ENCODE results near the gene P2RY8.

The P2RY8 gene

DNA sequence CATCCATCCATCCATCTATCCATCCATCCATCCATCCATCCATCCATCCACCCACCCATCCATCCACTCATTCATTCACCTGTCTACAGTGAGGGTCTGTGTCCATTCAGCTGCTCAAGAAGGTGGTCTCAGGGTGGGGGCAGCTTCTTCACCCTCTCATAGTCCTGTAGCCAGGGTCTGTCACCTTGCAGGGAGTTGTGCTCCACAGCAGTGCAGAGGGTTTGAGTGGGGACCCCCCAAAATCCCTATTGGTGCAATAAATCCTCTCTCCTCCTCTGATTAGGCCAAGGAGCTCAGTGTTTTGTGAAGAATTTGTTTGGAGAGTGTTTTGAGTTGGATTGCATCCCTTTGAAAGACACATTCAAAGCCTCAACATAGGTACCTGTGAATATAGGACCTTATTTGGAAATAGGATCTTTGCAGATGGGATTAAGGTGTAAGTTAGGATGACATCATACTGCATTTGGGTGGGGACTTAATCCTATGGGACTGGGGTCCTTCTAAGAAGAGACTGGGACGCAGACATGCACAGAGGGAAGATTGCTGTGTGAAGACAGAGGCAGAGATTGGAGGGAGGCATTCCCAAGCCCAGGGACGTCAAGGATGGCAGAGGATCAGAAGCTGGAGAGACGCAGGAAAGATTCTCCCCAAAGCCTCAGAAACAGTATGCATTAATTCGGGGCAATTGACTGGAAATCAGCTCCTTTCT is 12.0 kb downstream of the P2RY8 start:
- TF ChIP-seq RAD21 (IDR thresholded peaks at IDR 0.05; ENCODE audit: low read depth) (no peak), EP300 (IDR thresholded peaks at IDR 0.05; ENCODE audit: borderline replicate concordance) (no peak), YY1 (IDR thresholded peaks at IDR 0.05; ENCODE audit: low read depth) (no peak), CEBPB (IDR thresholded peaks at IDR 0.05) (no peak), EGR1 (IDR thresholded peaks at IDR 0.05) (no peak), FOXM1 (IDR thresholded peaks at IDR 0.05; ENCODE audit: borderline replicate concordance, low read depth) (no peak), NFIC (IDR thresholded peaks at IDR 0.05) (no peak), TAF1 (IDR thresholded peaks at IDR 0.05; ENCODE audit: low read depth) (no peak), CREB1 (IDR thresholded peaks at IDR 0.05; ENCODE audit: low read depth) (no peak), TCF12 (IDR thresholded peaks at IDR 0.05; ENCODE audit: low read depth) (no peak)
- TF ChIP-seq, protein P1, sequence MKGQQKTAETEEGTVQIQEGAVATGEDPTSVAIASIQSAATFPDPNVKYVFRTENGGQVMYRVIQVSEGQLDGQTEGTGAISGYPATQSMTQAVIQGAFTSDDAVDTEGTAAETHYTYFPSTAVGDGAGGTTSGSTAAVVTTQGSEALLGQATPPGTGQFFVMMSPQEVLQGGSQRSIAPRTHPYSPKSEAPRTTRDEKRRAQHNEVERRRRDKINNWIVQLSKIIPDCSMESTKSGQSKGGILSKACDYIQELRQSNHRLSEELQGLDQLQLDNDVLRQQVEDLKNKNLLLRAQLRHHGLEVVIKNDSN (IDR thresholded peaks at IDR 0.05): no peak
- TF ChIP-seq, protein P2, sequence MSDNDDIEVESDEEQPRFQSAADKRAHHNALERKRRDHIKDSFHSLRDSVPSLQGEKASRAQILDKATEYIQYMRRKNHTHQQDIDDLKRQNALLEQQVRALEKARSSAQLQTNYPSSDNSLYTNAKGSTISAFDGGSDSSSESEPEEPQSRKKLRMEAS (IDR thresholded peaks at IDR 0.05): no peak
- TF ChIP-seq, protein P3, sequence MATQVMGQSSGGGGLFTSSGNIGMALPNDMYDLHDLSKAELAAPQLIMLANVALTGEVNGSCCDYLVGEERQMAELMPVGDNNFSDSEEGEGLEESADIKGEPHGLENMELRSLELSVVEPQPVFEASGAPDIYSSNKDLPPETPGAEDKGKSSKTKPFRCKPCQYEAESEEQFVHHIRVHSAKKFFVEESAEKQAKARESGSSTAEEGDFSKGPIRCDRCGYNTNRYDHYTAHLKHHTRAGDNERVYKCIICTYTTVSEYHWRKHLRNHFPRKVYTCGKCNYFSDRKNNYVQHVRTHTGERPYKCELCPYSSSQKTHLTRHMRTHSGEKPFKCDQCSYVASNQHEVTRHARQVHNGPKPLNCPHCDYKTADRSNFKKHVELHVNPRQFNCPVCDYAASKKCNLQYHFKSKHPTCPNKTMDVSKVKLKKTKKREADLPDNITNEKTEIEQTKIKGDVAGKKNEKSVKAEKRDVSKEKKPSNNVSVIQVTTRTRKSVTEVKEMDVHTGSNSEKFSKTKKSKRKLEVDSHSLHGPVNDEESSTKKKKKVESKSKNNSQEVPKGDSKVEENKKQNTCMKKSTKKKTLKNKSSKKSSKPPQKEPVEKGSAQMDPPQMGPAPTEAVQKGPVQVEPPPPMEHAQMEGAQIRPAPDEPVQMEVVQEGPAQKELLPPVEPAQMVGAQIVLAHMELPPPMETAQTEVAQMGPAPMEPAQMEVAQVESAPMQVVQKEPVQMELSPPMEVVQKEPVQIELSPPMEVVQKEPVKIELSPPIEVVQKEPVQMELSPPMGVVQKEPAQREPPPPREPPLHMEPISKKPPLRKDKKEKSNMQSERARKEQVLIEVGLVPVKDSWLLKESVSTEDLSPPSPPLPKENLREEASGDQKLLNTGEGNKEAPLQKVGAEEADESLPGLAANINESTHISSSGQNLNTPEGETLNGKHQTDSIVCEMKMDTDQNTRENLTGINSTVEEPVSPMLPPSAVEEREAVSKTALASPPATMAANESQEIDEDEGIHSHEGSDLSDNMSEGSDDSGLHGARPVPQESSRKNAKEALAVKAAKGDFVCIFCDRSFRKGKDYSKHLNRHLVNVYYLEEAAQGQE (IDR thresholded peaks at IDR 0.05; ENCODE audit: low read depth): no peak

DNA sequence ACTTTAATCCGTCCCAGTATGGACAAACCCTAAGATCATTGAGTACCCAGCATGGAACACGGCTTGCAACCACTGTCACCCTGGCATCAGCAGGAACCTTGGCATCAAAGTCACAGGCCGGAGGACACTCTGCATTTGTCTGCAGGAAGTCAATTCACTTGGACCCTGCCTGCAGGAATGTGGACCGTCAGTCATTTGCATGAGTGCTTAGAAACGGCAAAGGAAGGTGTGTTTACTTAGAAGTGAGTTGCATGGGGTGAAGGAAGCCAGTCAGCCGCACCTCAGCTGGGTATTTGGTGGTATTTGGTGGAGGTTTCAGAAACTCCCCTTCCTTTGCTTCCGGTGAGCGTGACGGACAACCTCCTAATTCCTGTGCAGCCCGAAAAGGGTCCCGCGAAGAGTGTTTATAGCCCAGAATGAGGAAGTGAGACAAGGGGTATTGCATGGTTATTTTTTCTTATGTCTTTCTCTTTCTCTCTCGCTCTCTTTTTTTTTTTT is 15.5 kb downstream of the P2RY8 start:
- TF ChIP-seq EP300 (IDR thresholded peaks at IDR 0.05; ENCODE audit: borderline replicate concordance): no peak
- TF ChIP-seq CEBPB (IDR thresholded peaks at IDR 0.05): no peak
- no peak for TF ChIP-seq CREB1 (IDR thresholded peaks at IDR 0.05; ENCODE audit: low read depth)
- TF ChIP-seq EGR1 (IDR thresholded peaks at IDR 0.05): no peak
- TF ChIP-seq NFIC (IDR thresholded peaks at IDR 0.05): no peak
- TF ChIP-seq YY1 (IDR thresholded peaks at IDR 0.05; ENCODE audit: low read depth): no peak
- no peak for TF ChIP-seq ZBTB7A (IDR thresholded peaks at IDR 0.05; ENCODE audit: low read depth)
- TF ChIP-seq, protein P2 (IDR thresholded peaks at IDR 0.05): no peak
- TF ChIP-seq TEAD4 (IDR thresholded peaks at IDR 0.05): no peak
- TF ChIP-seq TCF12 (IDR thresholded peaks at IDR 0.05; ENCODE audit: low read depth): no peak
- TF ChIP-seq, protein P1 (IDR thresholded peaks at IDR 0.05): no peak
- TF ChIP-seq, protein P3 (IDR thresholded peaks at IDR 0.05; ENCODE audit: low read depth): no peak
- TF ChIP-seq RAD21 (IDR thresholded peaks at IDR 0.05; ENCODE audit: low read depth): no peak
- TF ChIP-seq TAF1 (IDR thresholded peaks at IDR 0.05; ENCODE audit: low read depth): no peak
- TF ChIP-seq FOXM1 (IDR thresholded peaks at IDR 0.05; ENCODE audit: borderline replicate concordance, low read depth): no peak

DNA sequence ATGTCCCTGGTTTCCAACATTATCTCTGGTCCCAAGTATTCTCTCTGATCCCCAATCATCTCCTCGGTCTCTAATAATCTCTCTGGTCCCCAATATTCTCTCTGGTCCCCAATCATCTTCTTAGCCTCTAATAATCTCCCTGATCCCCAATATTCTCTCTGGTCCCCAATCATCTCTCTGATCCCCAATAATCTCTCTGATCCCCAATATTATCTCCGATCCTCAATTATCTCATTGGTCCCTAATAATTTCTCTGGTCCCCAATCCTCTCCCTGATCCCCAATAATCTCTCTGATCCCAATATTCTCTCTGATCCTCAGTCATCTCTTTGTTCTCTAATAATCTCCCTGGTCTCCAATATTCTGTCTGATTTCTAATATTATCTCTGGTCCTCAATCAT is 16.6 kb downstream of the P2RY8 start:
- TF ChIP-seq TEAD4 (IDR thresholded peaks at IDR 0.05) (no peak), ZBTB7A (IDR thresholded peaks at IDR 0.05; ENCODE audit: low read depth) (no peak), EP300 (IDR thresholded peaks at IDR 0.05; ENCODE audit: borderline replicate concordance) (no peak), TAF1 (IDR thresholded peaks at IDR 0.05; ENCODE audit: low read depth) (no peak), RAD21 (IDR thresholded peaks at IDR 0.05; ENCODE audit: low read depth) (no peak), TCF12 (IDR thresholded peaks at IDR 0.05; ENCODE audit: low read depth) (no peak)
- TF ChIP-seq, protein P1 (IDR thresholded peaks at IDR 0.05): no peak
- TF ChIP-seq, protein P3 (IDR thresholded peaks at IDR 0.05; ENCODE audit: low read depth): no peak

All from Ishikawa (cell line).